ENCODE data around the gene DIP2C.

Gene DIP2C

GRCh38 chr10:500876-501275 lies 188.6 kb downstream of the DIP2C start:
- in situ Hi-C loops (cut with MboI; ENCODE audit: low pct_unique_long_range_greater_than_20kb, low sequenced_read_pairs, unreplicated experiment), result loop anchor here (25.0 kb wide), 1 partner anchor 311 kb away; no protein-coding TSS in a partner anchor
- TF ChIP-seq, protein P1, sequence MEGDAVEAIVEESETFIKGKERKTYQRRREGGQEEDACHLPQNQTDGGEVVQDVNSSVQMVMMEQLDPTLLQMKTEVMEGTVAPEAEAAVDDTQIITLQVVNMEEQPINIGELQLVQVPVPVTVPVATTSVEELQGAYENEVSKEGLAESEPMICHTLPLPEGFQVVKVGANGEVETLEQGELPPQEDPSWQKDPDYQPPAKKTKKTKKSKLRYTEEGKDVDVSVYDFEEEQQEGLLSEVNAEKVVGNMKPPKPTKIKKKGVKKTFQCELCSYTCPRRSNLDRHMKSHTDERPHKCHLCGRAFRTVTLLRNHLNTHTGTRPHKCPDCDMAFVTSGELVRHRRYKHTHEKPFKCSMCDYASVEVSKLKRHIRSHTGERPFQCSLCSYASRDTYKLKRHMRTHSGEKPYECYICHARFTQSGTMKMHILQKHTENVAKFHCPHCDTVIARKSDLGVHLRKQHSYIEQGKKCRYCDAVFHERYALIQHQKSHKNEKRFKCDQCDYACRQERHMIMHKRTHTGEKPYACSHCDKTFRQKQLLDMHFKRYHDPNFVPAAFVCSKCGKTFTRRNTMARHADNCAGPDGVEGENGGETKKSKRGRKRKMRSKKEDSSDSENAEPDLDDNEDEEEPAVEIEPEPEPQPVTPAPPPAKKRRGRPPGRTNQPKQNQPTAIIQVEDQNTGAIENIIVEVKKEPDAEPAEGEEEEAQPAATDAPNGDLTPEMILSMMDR (IDR thresholded peaks at IDR 0.05; ENCODE audit: extremely low read depth, insufficient read depth, missing control alignments), result no peak
- no peak for DNase-seq (ENCODE audit: low spot score)

DNA sequence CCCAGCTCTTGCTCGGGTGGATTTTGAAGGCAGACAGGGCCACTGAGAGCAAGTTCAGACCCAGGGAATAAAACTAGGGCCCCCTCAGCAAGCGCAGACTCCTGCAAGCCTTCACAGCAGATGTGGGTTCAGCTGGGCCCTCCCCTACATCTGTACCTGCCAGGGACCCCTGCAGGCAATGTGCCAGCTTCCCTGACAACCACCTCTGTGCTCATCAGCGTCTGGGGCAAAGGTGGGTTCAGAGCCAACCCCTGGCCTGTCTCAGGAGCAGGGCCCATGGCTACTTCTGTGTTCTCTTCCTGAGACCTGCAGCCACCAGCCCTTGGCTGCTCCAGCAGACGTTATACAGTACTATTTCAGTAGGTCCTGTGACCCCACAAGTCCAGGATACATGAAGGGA lies 189.5 kb downstream of the DIP2C start:
- no peak for DNase-seq (ENCODE audit: low spot score)
- TF ChIP-seq, protein P1 (IDR thresholded peaks at IDR 0.05; ENCODE audit: extremely low read depth, insufficient read depth, missing control alignments), result no peak
- in situ Hi-C loops (cut with MboI; ENCODE audit: low pct_unique_long_range_greater_than_20kb, low sequenced_read_pairs, unreplicated experiment), result loop anchor here (25.0 kb wide), 1 partner anchor 312 kb away; no protein-coding TSS in a partner anchor

DNA sequence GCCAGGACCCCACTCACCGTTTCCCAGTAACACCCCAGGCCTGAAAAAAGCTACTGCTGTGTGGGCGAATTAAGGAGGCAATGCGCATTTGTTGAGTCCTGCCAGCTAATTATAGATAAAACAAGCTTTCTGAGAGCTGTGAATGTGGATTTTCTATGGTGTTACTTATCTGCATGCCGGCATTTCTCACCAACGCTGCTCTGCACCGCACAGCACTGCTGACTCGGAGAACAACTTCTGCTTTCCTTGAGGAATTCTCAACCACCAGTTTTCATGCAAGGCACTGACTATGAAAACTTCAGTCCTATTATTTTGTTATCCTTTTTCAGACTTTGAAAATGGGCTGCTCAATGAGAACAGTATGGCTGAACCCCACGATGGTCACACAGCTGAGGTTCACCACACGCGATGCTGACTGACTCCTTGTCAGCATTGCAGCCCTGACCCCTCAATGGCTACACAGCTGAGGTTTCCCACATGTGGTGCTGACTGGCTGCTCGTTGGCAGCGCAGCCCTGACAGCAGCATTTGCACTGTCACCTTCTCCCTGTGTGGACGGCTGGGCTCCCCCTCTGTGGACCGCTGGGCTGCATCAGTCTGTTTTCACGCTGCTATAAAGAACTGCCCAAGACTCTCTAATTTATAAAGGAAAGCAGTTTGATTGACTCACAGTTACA lies 190.6 kb downstream of the DIP2C start:
- in situ Hi-C loops (cut with MboI; ENCODE audit: low pct_unique_long_range_greater_than_20kb, low sequenced_read_pairs, unreplicated experiment), result no loop called here
- DNase-seq (ENCODE audit: low spot score), result no peak
- TF ChIP-seq, protein P1 (IDR thresholded peaks at IDR 0.05; ENCODE audit: extremely low read depth, insufficient read depth, missing control alignments), result no peak

DNA sequence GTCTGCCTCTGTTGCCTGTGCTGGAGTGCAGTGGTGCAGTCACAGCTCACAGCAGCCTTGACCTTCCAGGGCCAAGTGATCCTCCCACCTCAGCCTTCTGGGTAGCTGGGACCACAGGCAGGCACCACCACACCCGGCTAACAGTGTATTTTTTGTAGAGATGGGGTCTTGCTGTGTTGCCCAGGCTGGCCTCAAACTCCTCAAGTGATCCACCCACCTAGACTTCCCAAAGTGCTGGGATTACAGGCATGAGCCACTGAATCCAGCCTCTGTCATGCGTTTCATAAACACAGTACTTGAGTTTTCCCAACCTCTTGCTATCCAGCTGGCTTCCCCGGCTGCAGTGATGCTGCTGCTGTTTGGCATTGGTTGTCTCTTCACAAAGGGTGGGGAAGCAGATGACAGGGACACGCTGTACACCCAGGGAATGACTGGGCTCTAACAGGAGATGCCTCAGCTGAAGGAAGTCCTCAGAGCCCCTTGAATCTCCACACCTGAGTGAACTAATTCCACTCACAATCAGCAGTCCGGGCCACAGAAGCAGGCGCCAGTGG lies 191.5 kb downstream of the DIP2C start:
- no peak for DNase-seq (ENCODE audit: low spot score)
- TF ChIP-seq, protein P1 (IDR thresholded peaks at IDR 0.05; ENCODE audit: extremely low read depth, insufficient read depth, missing control alignments), result no peak
- in situ Hi-C loops (cut with MboI; ENCODE audit: low pct_unique_long_range_greater_than_20kb, low sequenced_read_pairs, unreplicated experiment), result no loop called here

DNA sequence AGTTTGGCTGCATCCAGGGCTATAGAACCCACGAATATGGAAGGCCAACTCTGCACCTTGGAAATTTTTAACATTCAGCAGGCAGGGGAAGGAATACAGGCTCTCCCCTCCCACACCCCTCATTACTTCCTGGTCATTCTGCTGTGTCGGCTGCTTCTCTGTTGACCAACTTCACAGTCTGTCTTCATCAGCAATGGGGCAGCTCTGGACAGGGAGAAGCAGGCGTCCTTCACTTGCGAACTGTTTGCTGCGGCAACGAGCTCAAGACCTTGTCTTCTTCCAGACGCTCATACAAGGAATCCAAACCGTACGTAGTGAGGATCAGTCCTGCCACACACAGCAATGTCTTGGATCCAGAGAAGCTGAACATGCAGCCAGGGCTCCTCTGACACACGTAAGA lies 192.2 kb downstream of the DIP2C start:
- TF ChIP-seq, protein P1 (IDR thresholded peaks at IDR 0.05; ENCODE audit: extremely low read depth, insufficient read depth, missing control alignments), result no peak
- in situ Hi-C loops (cut with MboI; ENCODE audit: low pct_unique_long_range_greater_than_20kb, low sequenced_read_pairs, unreplicated experiment), result no loop called here
- no peak for DNase-seq (ENCODE audit: low spot score)

- no peak for DNase-seq (ENCODE audit: low spot score)
- TF ChIP-seq, protein P1 (IDR thresholded peaks at IDR 0.05; ENCODE audit: extremely low read depth, insufficient read depth, missing control alignments), result no peak
- in situ Hi-C loops (cut with MboI; ENCODE audit: low pct_unique_long_range_greater_than_20kb, low sequenced_read_pairs, unreplicated experiment), result no loop called here
Measured at GRCh38 chr10:494556-494955, 194.9 kb downstream of the DIP2C start.
